H9 (cell line): ENCODE data around the gene GRHL3. TPM values are rescaled to one million over a fixed set of nuclear protein-coding genes. Genes with fewer than 3 reads are reported as not detected.

Experiments used
- DNase-seq: peaks from one replicate; pipeline ENCODE4 v3.0.0-alpha.2; 2017
- H2AFZ ChIP-seq: one replicate; pipeline ENCODE4 v1.6.1; 2013; ENCODE audit warnings: mild to moderate bottlenecking, low read length, control low read depth, moderate library complexity
- H2AK5ac ChIP-seq: 2 replicates; pipeline ENCODE4 v1.6.1; 2013; ENCODE audit warnings: low read length, control low read depth, mixed read lengths; ENCODE audit not compliant: insufficient read length
- H2BK120ac ChIP-seq: one replicate; pipeline ENCODE4 v1.6.1; 2013; ENCODE audit warnings: low read depth, mild to moderate bottlenecking, low read length, control low read depth, inconsistent platforms; ENCODE audit not compliant: poor library complexity, severe bottlenecking
- H2BK12ac ChIP-seq: 2 replicates; pipeline ENCODE4 v1.6.1; 2013; ENCODE audit warnings: low read length, control low read depth, mixed read lengths, low read depth; ENCODE audit not compliant: insufficient read length
- H2BK15ac ChIP-seq: 2 replicates; pipeline ENCODE4 v1.6.1; 2013; ENCODE audit warnings: low read depth, low read length, control low read depth
- H2BK20ac ChIP-seq: one replicate; pipeline ENCODE4 v1.6.1; 2013; ENCODE audit warnings: low read depth, mild to moderate bottlenecking, low read length, control low read depth, inconsistent platforms; ENCODE audit not compliant: poor library complexity, severe bottlenecking
- H2BK5ac ChIP-seq: 2 replicates; pipeline ENCODE4 v1.6.1; 2013; ENCODE audit warnings: low read length, control low read depth, mixed read lengths; ENCODE audit not compliant: insufficient read length
- H3K14ac ChIP-seq: 2 replicates; pipeline ENCODE4 v1.6.1; 2013; ENCODE audit warnings: low read length, control low read depth; ENCODE audit not compliant: insufficient read depth
- H3K18ac ChIP-seq: 2 replicates; pipeline ENCODE4 v1.6.1; 2013; ENCODE audit warnings: low read depth, mild to moderate bottlenecking, mixed read lengths, low read length, control low read depth; ENCODE audit not compliant: insufficient read length
- H3K23ac ChIP-seq: 2 replicates; pipeline ENCODE4 v1.6.1; 2013; ENCODE audit warnings: low read length, control low read depth, mixed read lengths, low read depth; ENCODE audit not compliant: insufficient read length
- H3K23me2 ChIP-seq: 2 replicates; pipeline ENCODE4 v1.6.1; 2013; ENCODE audit warnings: low read depth, mild to moderate bottlenecking, mixed read lengths, low read length, control low read depth; ENCODE audit not compliant: insufficient read length, poor library complexity, severe bottlenecking
- H3K27ac ChIP-seq: 2 replicates; pipeline ENCODE4 v1.5.1; 2013; ENCODE audit warnings: low read length, control low read depth, mixed read lengths, low read depth; ENCODE audit not compliant: insufficient read length
- H3K27me3 ChIP-seq: 2 replicates; pipeline ENCODE4 v1.6.1; 2013; ENCODE audit warnings: low read length, control low read depth, inconsistent platforms; ENCODE audit not compliant: insufficient read depth
- H3K4ac ChIP-seq: 2 replicates; pipeline ENCODE4 v1.6.1; 2013; ENCODE audit warnings: low read depth, mild to moderate bottlenecking, control low read depth, inconsistent platforms, low read length, moderate library complexity
- H3K4me1 ChIP-seq: 2 replicates; pipeline ENCODE4 v1.6.1; 2013; ENCODE audit warnings: low read length, control low read depth, inconsistent platforms; ENCODE audit not compliant: insufficient read depth
- H3K4me2 ChIP-seq: 2 replicates; pipeline ENCODE4 v1.6.1; 2013; ENCODE audit warnings: low read length, control low read depth, mixed read lengths; ENCODE audit not compliant: insufficient read length, insufficient read depth
- H3K56ac ChIP-seq: 2 replicates; pipeline ENCODE4 v1.6.1; 2013; ENCODE audit warnings: low read depth, mild to moderate bottlenecking, mixed read lengths, low read length, control low read depth; ENCODE audit not compliant: insufficient read length
- H3K79me1 ChIP-seq: 2 replicates; pipeline ENCODE4 v1.6.1; 2013; ENCODE audit warnings: low read depth, mild to moderate bottlenecking, moderate library complexity, low read length, control low read depth, inconsistent platforms; ENCODE audit not compliant: insufficient read depth, poor library complexity, severe bottlenecking
- H3K79me2 ChIP-seq: 2 replicates; pipeline ENCODE4 v1.6.1; 2013; ENCODE audit warnings: low read length, control low read depth, inconsistent platforms; ENCODE audit not compliant: insufficient read depth
- H3K9ac ChIP-seq: 2 replicates; pipeline ENCODE4 v1.6.1; 2013; ENCODE audit warnings: low read length, control low read depth, mixed read lengths; ENCODE audit not compliant: insufficient read length; ENCODE audit errors: extremely low read depth
- H3K9me3 ChIP-seq: one replicate; pipeline ENCODE4 v1.6.1; 2013; ENCODE audit warnings: low read depth, low read length, inconsistent platforms; ENCODE audit not compliant: control insufficient read depth
- H3T11ph ChIP-seq: one replicate; pipeline ENCODE4 v1.6.1; 2013; ENCODE audit warnings: mild to moderate bottlenecking, low read length, control low read depth, inconsistent platforms
- H4K20me1 ChIP-seq: one replicate; pipeline ENCODE4 v1.6.1; 2013; ENCODE audit not compliant: control insufficient read depth, insufficient read length, insufficient read depth
- H4K5ac ChIP-seq: 2 replicates; pipeline ENCODE4 v1.6.1; 2013; ENCODE audit warnings: low read depth, mild to moderate bottlenecking, mixed read lengths, low read length, control low read depth; ENCODE audit not compliant: insufficient read length
- H4K8ac ChIP-seq: replicated peaks from 2 replicates; pipeline ENCODE4 v1.6.1; 2013; ENCODE audit warnings: low read length, control low read depth, mixed read lengths, low read depth; ENCODE audit not compliant: insufficient read length
- H4K91ac ChIP-seq: 2 replicates; pipeline ENCODE4 v1.6.1; 2013; ENCODE audit warnings: low read depth, mild to moderate bottlenecking, moderate library complexity, mixed read lengths, low read length, control low read depth; ENCODE audit not compliant: insufficient read length
- H3K27ac Mint-ChIP-seq, 3 experiments: 2 replicates in 2 of 3; 3 replicates in 1 of 3; pipeline ENCODE4 v1.8.0; 2020 to 2021; ENCODE audit warnings: mixed read lengths in 3 of 3, mild to moderate bottlenecking in 1 of 3, moderate library complexity in 1 of 3
- H3K27me3 Mint-ChIP-seq: 2 replicates; pipeline ENCODE4 v1.8.0; 2021; ENCODE audit warnings: low read depth, mild to moderate bottlenecking, moderate library complexity, mixed read lengths
- H3K36me3 Mint-ChIP-seq, 3 experiments: 2 replicates in 2 of 3; 3 replicates in 1 of 3; pipeline ENCODE4 v1.8.0; 2020 to 2021; ENCODE audit warnings: low read depth in 3 of 3, mixed read lengths in 3 of 3; ENCODE audit not compliant: insufficient read depth in 1 of 3
- H3K4me1 Mint-ChIP-seq, 2 experiments: 2 replicates each; pipeline ENCODE4 v1.8.0; 2020; ENCODE audit warnings: mixed read lengths in 2 of 2
- H3K4me3 Mint-ChIP-seq, 2 experiments: 2 replicates in 1 of 2; 3 replicates in 1 of 2; pipeline ENCODE4 v1.8.0; 2020 to 2021; ENCODE audit warnings: mild to moderate bottlenecking in 2 of 2, mixed read lengths in 2 of 2, moderate library complexity in 1 of 2
- H3K9me3 Mint-ChIP-seq, 2 experiments: 2 replicates in 1 of 2; 3 replicates in 1 of 2; pipeline ENCODE4 v1.8.0; 2020; ENCODE audit warnings: mild to moderate bottlenecking in 2 of 2, mixed read lengths in 2 of 2, moderate library complexity in 1 of 2
- CTCF ChIP-seq: fragments of 200-600 bp; sonication (generic); conservative IDR thresholded peaks from 3 replicates; pipeline ENCODE4 v1.8.0; 2021; ENCODE audit warnings: antibody characterized with exemption, mild to moderate bottlenecking
- WGBS: extraction: QIAGEN DNeasy Blood & Tissue Kit; methylation state at CpG from one replicate; pipeline ENCODE4 v1.1.7; 2013; ENCODE audit warnings: missing lambda C conversion rate, low lambda C conversion rate, mixed read lengths; ENCODE audit not compliant: insufficient read length; ENCODE audit errors: extremely low coverage; 5-methylcytosine and 5-hydroxymethylcytosine counted together
- total RNA-seq: library from RNA; stranded (reverse); gene quantifications from 2 replicates; pipeline ENCODE4 v1.2.1, GENCODE V29; 2021

The GRHL3 gene
- total RNA-seq, 1 experiment from 2014 or later, result 3.5 TPM

- no CpG with 5 or more reads among the region's 7 CpGs for WGBS
- no peaks in the 10 kb centered on the region for H3K27me3 Mint-ChIP-seq
- peaks cover 0 to 12% (median 9%) of the 10 kb centered on the region in 3 experiments; a peak in 6 of 7 replicates for H3K36me3 Mint-ChIP-seq
- H2BK120ac ChIP-seq, result no peak overlapping the region
- no peak overlapping the region for H3K18ac ChIP-seq
- no peaks in the 10 kb centered on the region for H4K20me1 ChIP-seq
- H3K4me1 ChIP-seq, result no peaks in the 10 kb centered on the region
- no peak overlapping the region for H2BK12ac ChIP-seq
- peaks cover 20 to 33% of the 10 kb centered on the region in 2 experiments for H3K4me1 Mint-ChIP-seq
- H3K27ac Mint-ChIP-seq, result peak overlapping the region in 1 of 3 experiments; percentile 89; a peak in 2 of 7 replicates
- H3K79me1 ChIP-seq, result no peaks in the 10 kb centered on the region
- H3K9me3 ChIP-seq, result no peaks in the 10 kb centered on the region
- no peak overlapping the region for H4K91ac ChIP-seq
- no peak overlapping the region for H3T11ph ChIP-seq
- no peak overlapping the region for H3K4ac ChIP-seq
- H3K9me3 Mint-ChIP-seq, result no peaks in the 10 kb centered on the region
- no peaks in the 10 kb centered on the region for H3K27me3 ChIP-seq
- H3K4me2 ChIP-seq, result no peak overlapping the region
- no peak overlapping the region for H3K56ac ChIP-seq
- H4K8ac ChIP-seq, result no peak overlapping the region
- H2AFZ ChIP-seq, result no peak overlapping the region
- H2BK15ac ChIP-seq, result no peak overlapping the region
- no peak overlapping the region for H3K27ac ChIP-seq
- no peak overlapping the region for H2BK20ac ChIP-seq
- H3K4me3 Mint-ChIP-seq, result no peak overlapping the region
- DNase-seq, result no peak
- no peak overlapping the region for H2BK5ac ChIP-seq
- H3K23ac ChIP-seq, result no peak overlapping the region
- H4K5ac ChIP-seq, result no peak overlapping the region
- TF ChIP-seq CTCF, result no peak
- H3K9ac ChIP-seq, result no peak overlapping the region
- no peak overlapping the region for H3K14ac ChIP-seq
- H3K79me2 ChIP-seq, result no peaks in the 10 kb centered on the region
- H3K23me2 ChIP-seq, result no peaks in the 10 kb centered on the region
- no peak overlapping the region for H2AK5ac ChIP-seq
Observed at GRCh38 chr1:24373044-24373443, 53.9 kb downstream of the GRHL3 start.
